Immature natural killer cell (primary cell): ENCODE measurements around the gene MYO1E. TPM values are rescaled to one million over a fixed set of nuclear protein-coding genes. Genes with fewer than 3 reads are reported as not detected.

Source experiments
- DNase-seq, 3 donors: peaks; one replicate each; pipeline ENCODE4 v3.0.0; 2022; ENCODE audit warnings: mixed read lengths in 1 of 3
- H3K27ac Mint-ChIP-seq, 6 donors: one replicate each; pipeline ENCODE4 v1.8.0; 2020; ENCODE audit warnings: mixed read lengths in 6 of 6, mild to moderate bottlenecking in 5 of 6, inconsistent platforms in 4 of 6, moderate library complexity in 3 of 6
- H3K27me3 Mint-ChIP-seq, 3 donors: one replicate each; pipeline ENCODE4 v1.8.0; 2020 to 2021; ENCODE audit warnings: low read depth in 3 of 3, mild to moderate bottlenecking in 3 of 3, mixed read lengths in 3 of 3, moderate library complexity in 3 of 3, inconsistent platforms in 1 of 3
- H3K36me3 Mint-ChIP-seq, 3 donors: one replicate each; pipeline ENCODE4 v1.8.0; 2020; ENCODE audit warnings: mixed read lengths in 3 of 3, inconsistent platforms in 2 of 3, mild to moderate bottlenecking in 2 of 3
- H3K4me1 Mint-ChIP-seq, 2 donors: one replicate each; pipeline ENCODE4 v1.8.0; 2020; ENCODE audit warnings: inconsistent platforms in 2 of 2, mild to moderate bottlenecking in 2 of 2, mixed read lengths in 2 of 2, moderate library complexity in 1 of 2
- H3K4me3 Mint-ChIP-seq, 5 donors: one replicate each; pipeline ENCODE4 v1.8.0; 2020; ENCODE audit warnings: mild to moderate bottlenecking in 5 of 5, mixed read lengths in 5 of 5, inconsistent platforms in 3 of 5, moderate library complexity in 3 of 5
- H3K9me3 Mint-ChIP-seq, 6 donors: one replicate each; pipeline ENCODE4 v1.8.0; 2020; ENCODE audit warnings: mild to moderate bottlenecking in 6 of 6, mixed read lengths in 6 of 6, inconsistent platforms in 4 of 6, moderate library complexity in 3 of 6
- polyA plus RNA-seq, 3 donors: library from polyadenylated mRNA; unstranded; fragments of 300-500 nt; fragmentation: Illumina TruSeq; gene quantifications; one replicate each; pipeline ENCODE4 v1.2.3, GENCODE V29; 2021

MYO1E gene
- polyA plus RNA-seq, 3 donors from 2014 or later: 4.7 to 15.4 (median 7.1) TPM

DNA sequence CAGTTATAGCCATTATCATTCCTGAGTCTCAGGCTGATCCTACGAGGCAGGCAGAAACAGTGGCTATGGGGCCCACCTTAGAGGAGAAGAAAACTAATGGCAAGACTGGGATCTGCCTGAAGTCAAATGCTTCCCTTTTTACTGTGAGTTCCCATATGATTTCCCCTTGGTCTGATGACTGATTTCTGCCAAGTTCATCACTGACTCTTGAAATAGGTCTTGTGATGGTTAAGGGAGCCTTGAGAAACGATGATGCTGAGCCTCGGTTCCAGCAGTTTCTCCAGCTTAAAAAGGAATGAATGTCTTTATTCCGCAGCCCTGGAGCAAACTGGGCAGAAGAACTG is 195.4 kb downstream of the MYO1E start:
- Mint-ChIP-seq H3K27ac (no peak overlapping the region), H3K36me3 (peaks cover 7 to 17% (median 12%) of the 10 kb centered on the region in 3 donors)

DNA sequence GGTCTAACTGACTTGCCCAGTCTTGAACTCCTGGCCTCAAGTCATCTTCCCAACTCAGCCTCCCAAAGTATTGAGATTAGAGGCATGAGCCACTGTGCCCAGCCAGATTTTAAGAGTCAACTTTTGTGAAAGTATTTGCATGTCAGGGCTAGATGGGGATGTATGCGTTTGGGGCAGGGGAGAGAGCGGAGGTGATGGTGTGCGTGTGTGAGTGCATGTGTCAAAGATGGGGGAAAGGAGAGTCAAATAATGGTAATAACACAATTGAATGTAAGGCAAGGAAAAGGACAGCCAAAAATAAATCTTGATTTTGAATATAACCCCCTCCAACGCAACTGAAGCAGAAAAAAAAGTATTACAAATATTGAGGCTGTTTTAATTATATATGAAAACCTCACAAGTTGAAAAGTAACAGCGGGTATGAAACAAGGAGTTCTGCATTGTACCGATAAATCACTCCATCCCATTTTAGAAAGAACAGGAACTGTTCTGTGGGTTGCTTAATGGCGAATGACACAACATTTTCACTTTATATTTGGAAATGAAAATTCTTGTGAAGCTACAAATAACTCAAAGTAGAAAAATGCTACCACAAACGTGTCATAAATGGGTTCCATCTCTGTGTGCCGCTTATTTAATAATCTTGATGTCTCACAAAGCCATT is 195.9 kb downstream of the MYO1E start:
- no peak for DNase-seq
- no peak overlapping the region for H3K27ac Mint-ChIP-seq
- H3K4me3 Mint-ChIP-seq: no peak overlapping the region
- no peaks in the 10 kb centered on the region for H3K4me1 Mint-ChIP-seq
- H3K9me3 Mint-ChIP-seq: peaks cover 0 to 3% (median 0%) of the 10 kb centered on the region in 6 donors
- peaks cover 8 to 17% (median 12%) of the 10 kb centered on the region in 3 donors for H3K36me3 Mint-ChIP-seq
- peaks cover 1 to 7% (median 2%) of the 10 kb centered on the region in 3 donors for H3K27me3 Mint-ChIP-seq

More for the DNA sequence above, 195.4 kb downstream of the MYO1E start:
- no peak for DNase-seq
- Mint-ChIP-seq H3K4me3 (no peak overlapping the region), H3K27me3 (peaks cover 1 to 6% (median 2%) of the 10 kb centered on the region in 3 donors), H3K9me3 (peaks cover 0 to 3% (median 0%) of the 10 kb centered on the region in 6 donors), H3K4me1 (no peaks in the 10 kb centered on the region)

DNA sequence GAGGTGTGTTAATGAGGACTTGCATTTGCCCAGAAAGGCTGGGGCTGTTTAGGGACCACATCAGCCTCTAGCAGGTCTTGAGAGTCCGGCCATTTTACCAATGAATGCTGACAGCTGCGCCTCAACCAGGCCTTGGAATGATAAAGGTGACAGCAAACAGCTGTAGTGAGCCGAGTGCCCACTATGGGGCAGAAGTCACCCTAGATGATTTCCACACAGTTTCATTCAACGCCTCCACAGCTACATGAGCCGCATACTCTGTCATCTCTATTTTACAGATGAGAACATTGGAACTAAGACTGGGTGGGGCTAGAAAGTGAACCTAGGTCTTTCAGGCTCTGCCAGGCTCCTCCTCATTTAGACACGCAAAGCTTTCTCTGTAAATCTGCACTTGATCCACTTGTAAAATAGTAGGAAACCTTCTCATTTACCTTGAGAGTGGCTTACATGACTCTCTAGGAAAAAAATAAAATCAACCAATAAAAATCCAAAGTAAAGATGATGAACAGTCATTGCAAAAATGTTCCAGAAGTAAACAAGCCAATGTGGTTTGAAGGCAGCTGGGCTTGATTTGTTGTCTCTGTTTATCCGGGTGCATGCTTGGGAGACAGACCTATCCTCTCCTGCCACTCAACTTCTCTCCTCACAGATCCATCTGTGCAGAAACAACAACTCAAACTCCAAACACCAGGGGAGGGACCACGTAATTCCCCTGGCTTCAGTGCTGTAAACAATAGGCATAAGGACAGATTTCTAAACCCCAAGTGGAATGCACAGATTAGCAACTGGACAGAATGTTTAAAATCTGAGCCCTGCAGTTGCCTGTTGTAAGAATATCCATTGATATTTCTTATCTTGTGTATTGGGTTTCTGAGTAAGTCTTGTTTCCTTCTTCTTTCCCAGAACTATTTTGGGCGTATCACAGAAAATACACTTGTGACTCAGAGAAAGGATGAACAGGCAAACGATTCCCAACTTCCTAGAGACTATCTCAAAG is 197.5 kb downstream of the MYO1E start:
- H3K27me3 Mint-ChIP-seq: peaks cover 2 to 7% (median 4%) of the 10 kb centered on the region in 3 donors
- no peaks in the 10 kb centered on the region for H3K9me3 Mint-ChIP-seq
- H3K4me3 Mint-ChIP-seq: no peak overlapping the region
- DNase-seq: peak in 1 of 3 donors; percentile 7
- H3K4me1 Mint-ChIP-seq: peaks cover 8 to 11% of the 10 kb centered on the region in 2 donors
- no peak overlapping the region for H3K27ac Mint-ChIP-seq
- H3K36me3 Mint-ChIP-seq: peaks cover 5 to 13% (median 8%) of the 10 kb centered on the region in 3 donors

DNA sequence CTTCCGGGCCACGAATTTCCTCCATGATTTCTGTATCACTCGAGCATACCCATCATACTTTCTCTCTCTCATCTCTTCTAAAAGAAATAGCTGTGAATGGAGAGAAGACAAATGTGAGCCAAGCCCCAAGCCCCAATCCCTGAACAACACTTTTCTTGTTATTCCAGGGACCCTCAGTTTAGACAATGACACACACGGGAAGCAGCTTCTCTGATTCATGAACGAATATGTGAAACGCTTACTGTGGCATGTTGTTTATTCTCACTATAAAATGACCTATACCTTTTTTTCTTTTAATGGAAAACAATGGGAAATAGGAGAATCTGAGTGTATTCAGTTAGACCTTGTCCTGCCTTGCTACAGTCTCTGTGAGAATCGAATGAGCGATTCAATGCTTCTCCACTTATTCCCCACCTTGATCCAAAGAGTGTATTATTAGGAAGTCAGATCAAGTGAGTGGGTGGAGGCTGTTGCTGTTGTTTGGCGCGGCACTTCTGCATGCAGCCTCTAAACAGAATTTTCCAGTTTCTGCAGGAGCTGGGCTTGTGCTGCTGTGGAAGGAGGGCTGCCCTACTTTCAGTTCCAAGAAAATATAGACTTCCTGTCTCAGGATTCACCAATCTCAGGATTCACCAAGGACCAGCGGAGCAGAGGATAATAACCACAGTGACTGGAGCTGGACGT is 198.4 kb downstream of the MYO1E start:
- Mint-ChIP-seq H3K9me3 (no peaks in the 10 kb centered on the region), H3K27ac (no peak overlapping the region)

DNA sequence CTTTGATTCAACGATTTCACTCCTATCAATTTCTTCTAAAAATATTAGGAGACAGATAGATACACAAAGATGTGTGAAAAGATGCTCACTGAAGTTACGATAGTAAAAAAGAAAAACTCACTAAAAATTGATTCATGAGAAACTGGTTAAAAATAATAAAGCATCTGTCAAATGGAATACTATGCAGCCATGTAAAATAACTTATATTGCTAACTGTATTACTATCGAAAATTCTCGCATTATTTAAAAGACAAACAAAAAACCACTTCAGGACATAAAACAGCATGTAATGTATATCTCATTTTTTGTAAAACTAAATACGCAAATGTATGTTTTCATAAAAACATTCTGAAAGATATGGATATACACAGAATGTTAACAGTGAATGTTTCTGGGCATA is 199.5 kb downstream of the MYO1E start:
- Mint-ChIP-seq H3K27me3 (peaks cover 2 to 4% (median 4%) of the 10 kb centered on the region in 3 donors), H3K27ac (no peak overlapping the region), H3K36me3 (peaks cover 5 to 13% (median 8%) of the 10 kb centered on the region in 3 donors), H3K9me3 (no peaks in the 10 kb centered on the region), H3K4me3 (no peak overlapping the region), H3K4me1 (peaks cover 15 to 21% of the 10 kb centered on the region in 2 donors)
- DNase-seq: no peak

More for the DNA sequence above, 198.4 kb downstream of the MYO1E start:
- Mint-ChIP-seq H3K4me3 (no peak overlapping the region), H3K36me3 (peaks cover 5 to 13% (median 8%) of the 10 kb centered on the region in 3 donors), H3K4me1 (peaks cover 15 to 19% of the 10 kb centered on the region in 2 donors), H3K27me3 (peaks cover 2 to 7% (median 4%) of the 10 kb centered on the region in 3 donors)
- DNase-seq: no peak

DNA sequence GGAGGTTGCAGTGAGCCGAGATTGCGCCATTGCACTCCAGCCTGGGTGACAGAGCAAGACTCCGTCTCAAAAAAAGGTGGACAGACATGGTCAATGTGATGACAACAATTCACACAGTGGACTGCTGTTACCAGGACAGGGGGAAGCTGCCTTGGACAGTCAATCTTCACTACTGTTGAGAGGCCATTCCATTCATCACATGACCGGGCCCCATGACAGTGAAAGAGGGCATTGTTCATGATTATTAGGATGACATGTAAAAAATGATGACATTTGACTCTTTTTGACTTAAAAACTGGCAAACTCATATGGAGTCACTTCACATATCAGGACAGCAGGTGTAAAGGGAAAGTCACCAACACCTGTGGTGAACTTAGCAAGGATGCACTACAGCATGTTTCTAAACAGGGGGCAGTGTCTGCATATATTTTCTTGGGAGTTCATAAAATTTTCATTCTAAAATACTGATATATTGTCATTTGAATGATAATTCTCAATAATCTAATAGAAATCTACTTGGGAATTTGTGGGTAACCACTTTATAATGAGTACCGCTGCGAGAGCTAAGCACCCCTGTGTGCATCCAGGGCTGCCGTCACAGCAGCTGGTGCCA is 200.3 kb downstream of the MYO1E start:
- Mint-ChIP-seq H3K27me3 (peaks cover 2 to 4% (median 4%) of the 10 kb centered on the region in 3 donors), H3K4me3 (no peak overlapping the region), H3K27ac (no peak overlapping the region), H3K4me1 (peaks cover 15 to 21% of the 10 kb centered on the region in 2 donors), H3K9me3 (no peaks in the 10 kb centered on the region), H3K36me3 (peaks cover 5 to 8% (median 8%) of the 10 kb centered on the region in 3 donors)
- DNase-seq: no peak

DNA sequence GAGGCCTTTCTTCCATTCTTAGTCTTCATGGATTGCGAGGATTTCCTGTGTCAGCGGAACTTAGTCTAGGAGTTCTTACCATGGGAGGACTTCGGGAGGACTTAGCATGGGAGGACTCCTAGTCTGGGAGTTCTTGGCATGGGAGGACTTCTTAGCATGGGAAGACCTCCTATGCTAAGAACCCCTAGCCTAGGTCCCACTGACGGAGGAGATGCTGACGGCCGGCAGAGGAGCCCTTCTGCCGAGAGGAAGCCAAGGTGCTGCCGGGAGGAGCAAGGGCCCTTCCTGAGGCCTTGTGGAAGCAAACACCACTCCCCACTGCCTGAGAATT is 201.6 kb downstream of the MYO1E start:
- H3K4me3 Mint-ChIP-seq: no peak overlapping the region
- no peaks in the 10 kb centered on the region for H3K9me3 Mint-ChIP-seq
- peaks cover 2 to 4% (median 3%) of the 10 kb centered on the region in 3 donors for H3K27me3 Mint-ChIP-seq
- DNase-seq: no peak
- peaks cover 15 to 21% of the 10 kb centered on the region in 2 donors for H3K4me1 Mint-ChIP-seq
- peaks cover 5 to 12% (median 8%) of the 10 kb centered on the region in 3 donors for H3K36me3 Mint-ChIP-seq
- H3K27ac Mint-ChIP-seq: no peak overlapping the region

DNA sequence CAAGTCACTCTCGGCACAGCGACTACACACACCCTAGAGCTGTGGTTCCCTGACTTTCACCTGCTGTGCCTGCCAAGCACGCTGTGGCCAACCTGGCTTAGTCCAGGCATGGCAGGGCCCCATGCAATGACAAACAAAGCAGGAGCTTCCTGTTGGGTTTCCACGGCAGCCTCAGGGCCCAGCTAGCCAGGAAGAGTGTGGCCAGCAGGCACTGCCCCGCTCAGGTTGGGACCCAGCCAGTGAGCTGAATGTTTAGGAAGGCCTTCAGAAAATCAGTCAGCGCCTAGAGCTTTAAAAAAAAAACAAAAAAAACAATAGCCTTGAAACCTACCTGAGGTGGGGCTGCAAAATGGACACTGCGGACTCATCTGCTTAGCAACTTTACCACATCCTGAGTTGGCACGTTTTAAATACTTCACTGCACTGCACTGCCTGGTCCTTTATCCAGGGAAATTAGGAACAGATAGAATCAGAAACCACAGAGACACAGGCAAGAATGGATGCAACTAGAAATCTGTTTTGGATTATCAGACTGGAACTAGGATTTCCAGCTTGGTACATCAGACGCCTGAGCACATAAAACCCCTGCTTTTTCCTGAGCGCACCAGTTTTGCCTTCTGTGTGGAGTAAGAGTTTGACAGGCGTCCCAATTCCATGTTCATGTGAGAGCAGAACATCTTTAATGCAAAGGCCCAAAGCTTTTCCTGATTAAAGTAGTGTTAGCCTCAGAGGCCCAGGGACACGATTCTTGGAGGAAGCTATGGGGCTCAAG is 202.2 kb downstream of the MYO1E start:
- Mint-ChIP-seq H3K27ac (peak overlapping the region in 2 of 6 donors; percentile 17 to 49), H3K4me3 (no peak overlapping the region), H3K27me3 (peaks cover 2 to 4% (median 3%) of the 10 kb centered on the region in 3 donors), H3K36me3 (peaks cover 5 to 13% (median 8%) of the 10 kb centered on the region in 3 donors), H3K9me3 (no peaks in the 10 kb centered on the region), H3K4me1 (peaks cover 15 to 21% of the 10 kb centered on the region in 2 donors)
- peak in 1 of 3 donors; percentile 10 for DNase-seq

DNA sequence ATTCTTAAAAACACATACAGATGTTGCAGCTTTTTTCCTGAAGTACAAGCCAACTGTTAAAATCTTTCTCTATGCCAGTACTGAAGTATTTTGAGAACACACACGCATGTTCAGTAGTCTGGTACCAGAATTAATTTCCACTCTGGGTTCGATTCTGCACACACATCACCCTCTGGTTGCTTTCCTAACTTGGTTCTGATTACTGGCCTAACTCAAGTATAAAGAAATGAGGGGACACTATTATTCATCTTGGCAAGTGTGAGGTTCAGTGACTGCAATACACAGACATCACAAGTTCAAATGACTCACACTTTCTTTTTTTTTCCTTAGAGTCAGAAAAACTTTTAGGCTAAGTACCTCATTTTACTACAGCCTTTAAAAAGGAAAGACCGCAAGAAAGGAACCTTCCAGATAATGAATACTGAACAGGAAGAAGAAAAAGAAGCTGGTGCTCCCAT is 203.4 kb downstream of the MYO1E start:
- H3K27ac Mint-ChIP-seq: peak overlapping the region in 2 of 6 donors; percentile 26 to 35

DNA sequence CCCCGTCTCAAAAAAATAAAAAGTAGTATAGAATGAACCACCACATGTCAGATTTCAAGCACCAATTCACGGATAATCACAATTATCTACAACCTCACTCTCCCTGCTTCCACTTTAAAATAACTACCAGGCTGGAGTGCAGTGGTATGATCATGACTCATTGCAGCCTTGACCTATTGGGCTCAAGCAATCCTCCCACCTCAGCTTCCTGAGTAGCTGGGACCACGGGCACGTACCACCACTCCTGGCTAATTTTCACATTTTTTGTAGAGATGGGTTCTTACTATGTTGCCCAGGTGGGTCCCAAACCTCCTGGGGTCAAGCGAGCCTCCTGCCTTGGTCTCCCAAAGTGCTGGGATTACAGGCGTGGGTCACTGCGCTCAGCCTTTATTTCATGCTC is 204.1 kb downstream of the MYO1E start:
- peaks cover 15 to 21% of the 10 kb centered on the region in 2 donors for H3K4me1 Mint-ChIP-seq
- DNase-seq: no peak
- no peak overlapping the region for H3K4me3 Mint-ChIP-seq
- H3K27me3 Mint-ChIP-seq: peaks cover 2 to 3% (median 3%) of the 10 kb centered on the region in 3 donors
- H3K36me3 Mint-ChIP-seq: peaks cover under 1 to 8% (median 3%) of the 10 kb centered on the region in 3 donors
- H3K9me3 Mint-ChIP-seq: no peaks in the 10 kb centered on the region
- no peak overlapping the region for H3K27ac Mint-ChIP-seq

More for the DNA sequence above, 203.4 kb downstream of the MYO1E start:
- no peak for DNase-seq
- Mint-ChIP-seq H3K4me3 (peak overlapping the region in 1 of 5 donors; percentile 34), H3K4me1 (peaks cover 15 to 21% of the 10 kb centered on the region in 2 donors), H3K27me3 (peaks cover 2 to 3% (median 3%) of the 10 kb centered on the region in 3 donors), H3K36me3 (peaks cover 5 to 13% (median 8%) of the 10 kb centered on the region in 3 donors), H3K9me3 (no peaks in the 10 kb centered on the region)

DNA sequence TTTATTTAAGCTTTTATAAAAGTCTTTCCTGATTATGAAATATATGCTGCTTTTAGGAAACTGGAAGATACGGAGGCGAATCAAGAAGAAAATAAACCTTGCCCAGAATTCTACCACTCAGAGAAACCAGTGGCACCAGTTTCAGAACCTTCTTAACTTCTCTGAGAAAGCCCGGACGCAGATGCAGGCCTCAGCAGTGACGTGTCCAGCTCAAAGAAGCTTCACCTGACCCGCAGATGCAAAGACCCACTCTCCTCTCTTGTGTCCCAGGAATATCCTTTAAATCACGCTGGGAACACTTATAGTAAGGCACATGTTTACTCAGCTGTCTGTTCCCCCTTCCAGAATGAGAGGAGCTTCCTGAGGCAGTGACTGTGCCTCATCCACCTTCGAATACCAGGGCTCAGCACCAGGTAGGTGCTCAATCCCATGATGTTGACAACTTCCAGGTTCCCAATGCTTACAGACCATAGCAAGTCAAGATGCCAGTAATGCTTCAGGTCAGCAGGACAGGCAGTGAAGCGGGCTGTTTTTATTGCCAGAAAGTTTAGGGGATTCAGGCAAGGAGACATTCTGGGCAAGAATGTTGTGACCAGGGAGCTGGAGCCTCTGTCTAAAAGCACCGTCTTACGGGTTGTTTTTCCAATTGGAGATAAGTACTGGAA is 205.9 kb downstream of the MYO1E start:
- no peaks in the 10 kb centered on the region for H3K9me3 Mint-ChIP-seq
- H3K27ac Mint-ChIP-seq: no peak overlapping the region
- peaks cover 15 to 21% of the 10 kb centered on the region in 2 donors for H3K4me1 Mint-ChIP-seq
- DNase-seq: no peak
- H3K4me3 Mint-ChIP-seq: no peak overlapping the region
- peaks cover 0 to 4% (median 0%) of the 10 kb centered on the region in 3 donors for H3K36me3 Mint-ChIP-seq
- H3K27me3 Mint-ChIP-seq: peaks cover 0 to 3% (median 0%) of the 10 kb centered on the region in 3 donors

DNA sequence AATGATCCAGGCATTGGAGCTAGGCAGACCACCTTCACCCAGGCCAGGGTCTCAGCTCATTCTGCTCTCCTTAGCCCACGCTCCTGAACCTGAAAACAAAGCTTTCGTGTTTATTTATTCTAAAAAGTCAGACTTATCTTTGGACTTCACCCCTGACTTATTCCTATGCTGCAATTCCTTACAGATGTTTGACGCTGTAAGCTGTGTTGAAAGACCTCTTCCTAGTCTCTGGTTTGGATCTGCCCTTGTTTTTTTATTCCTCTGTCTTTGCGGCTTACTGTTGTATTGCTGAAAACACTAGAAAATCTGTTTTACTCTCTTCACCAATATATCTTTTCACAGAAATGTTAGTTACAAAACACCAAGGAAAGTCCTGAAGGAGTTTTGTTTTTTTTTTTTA is 206.5 kb downstream of the MYO1E start:
- peaks cover 0 to 4% (median 0%) of the 10 kb centered on the region in 3 donors for H3K36me3 Mint-ChIP-seq
- H3K4me1 Mint-ChIP-seq: peaks cover 15 to 20% of the 10 kb centered on the region in 2 donors
- H3K27ac Mint-ChIP-seq: no peak overlapping the region
- DNase-seq: no peak
- H3K9me3 Mint-ChIP-seq: no peaks in the 10 kb centered on the region
- H3K27me3 Mint-ChIP-seq: no peaks in the 10 kb centered on the region
- no peak overlapping the region for H3K4me3 Mint-ChIP-seq
